ENCODE measurements around the gene UXS1. TPM values are rescaled to one million over a fixed set of nuclear protein-coding genes. Genes with fewer than 3 reads are reported as not detected.

The UXS1 gene
- total RNA-seq, 1 donor from 2014 or later, result 49.2 TPM

DNA sequence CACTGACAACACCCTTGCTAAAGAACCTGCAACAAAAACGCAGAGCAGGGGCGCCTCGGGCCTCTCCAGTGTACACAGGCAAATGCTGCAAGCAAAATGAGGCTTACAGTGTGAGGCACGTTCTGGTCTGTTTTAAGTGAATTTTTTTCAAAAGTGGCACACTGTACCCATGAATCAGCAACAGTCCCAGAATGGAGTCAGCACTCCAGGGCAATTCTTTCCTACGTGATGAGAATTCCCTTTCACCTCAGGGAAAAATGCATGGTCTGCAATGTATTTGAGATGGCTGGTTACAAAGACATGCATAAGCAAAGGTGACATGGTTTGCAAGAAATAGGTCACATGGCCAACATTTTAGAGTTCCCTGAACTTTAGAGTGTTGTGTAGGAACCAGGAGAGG, 94.4 kb downstream of the UXS1 start:
- no peak for FAIRE-seq
- no peaks in the 10 kb centered on the region for H3K9me3 Mint-ChIP-seq (ENCODE audit: unreplicated experiment)
- TF ChIP-seq, protein P1, sequence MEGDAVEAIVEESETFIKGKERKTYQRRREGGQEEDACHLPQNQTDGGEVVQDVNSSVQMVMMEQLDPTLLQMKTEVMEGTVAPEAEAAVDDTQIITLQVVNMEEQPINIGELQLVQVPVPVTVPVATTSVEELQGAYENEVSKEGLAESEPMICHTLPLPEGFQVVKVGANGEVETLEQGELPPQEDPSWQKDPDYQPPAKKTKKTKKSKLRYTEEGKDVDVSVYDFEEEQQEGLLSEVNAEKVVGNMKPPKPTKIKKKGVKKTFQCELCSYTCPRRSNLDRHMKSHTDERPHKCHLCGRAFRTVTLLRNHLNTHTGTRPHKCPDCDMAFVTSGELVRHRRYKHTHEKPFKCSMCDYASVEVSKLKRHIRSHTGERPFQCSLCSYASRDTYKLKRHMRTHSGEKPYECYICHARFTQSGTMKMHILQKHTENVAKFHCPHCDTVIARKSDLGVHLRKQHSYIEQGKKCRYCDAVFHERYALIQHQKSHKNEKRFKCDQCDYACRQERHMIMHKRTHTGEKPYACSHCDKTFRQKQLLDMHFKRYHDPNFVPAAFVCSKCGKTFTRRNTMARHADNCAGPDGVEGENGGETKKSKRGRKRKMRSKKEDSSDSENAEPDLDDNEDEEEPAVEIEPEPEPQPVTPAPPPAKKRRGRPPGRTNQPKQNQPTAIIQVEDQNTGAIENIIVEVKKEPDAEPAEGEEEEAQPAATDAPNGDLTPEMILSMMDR (IDR thresholded peaks at IDR 0.05; ENCODE audit: insufficient read depth, low read depth, low read length), result no peak
- TF ChIP-seq EZH2 (IDR thresholded peaks at IDR 0.05; ENCODE audit: insufficient read depth, low read length), result no peak
- H3K4me2 ChIP-seq (ENCODE audit: low read length), result no peak overlapping the region
- no peaks in the 10 kb centered on the region for H3K4me1 Mint-ChIP-seq (ENCODE audit: low read depth, unreplicated experiment)
- no peaks in the 10 kb centered on the region for H3K9me3 ChIP-seq (ENCODE audit: insufficient read depth, low read depth, low read length)
- no peak for DNase-seq (ENCODE audit: low read depth)
- no peak overlapping the region for H3K27ac ChIP-seq (ENCODE audit: low read depth, low read length)
- no peak overlapping the region for H2AFZ ChIP-seq (ENCODE audit: low read depth, low read length)
- H3K27ac Mint-ChIP-seq (ENCODE audit: unreplicated experiment), result no peak overlapping the region
- H3K9ac ChIP-seq (ENCODE audit: low read length), result no peak overlapping the region
- peaks cover 6% of the 10 kb centered on the region for H3K36me3 Mint-ChIP-seq (ENCODE audit: low read depth, unreplicated experiment)
- H4K20me1 ChIP-seq (ENCODE audit: insufficient read depth, low read length), result peaks cover 5% of the 10 kb centered on the region
- H3K79me2 ChIP-seq (ENCODE audit: insufficient read depth, low read length), result no peaks in the 10 kb centered on the region
- no peaks in the 10 kb centered on the region for H3K4me1 ChIP-seq (ENCODE audit: insufficient read depth, low read length)
- H3K27me3 ChIP-seq (ENCODE audit: insufficient read depth, low read length), result no peaks in the 10 kb centered on the region
- no peaks in the 10 kb centered on the region for H3K27me3 Mint-ChIP-seq (ENCODE audit: low read depth, unreplicated experiment)
- H3K4me3 Mint-ChIP-seq (ENCODE audit: unreplicated experiment), result no peak overlapping the region
- H3K36me3 ChIP-seq (ENCODE audit: insufficient read depth, low read length), result no peaks in the 10 kb centered on the region
- no peak overlapping the region for H3K4me3 ChIP-seq (ENCODE audit: insufficient read depth, low read depth, low read length)

DNA sequence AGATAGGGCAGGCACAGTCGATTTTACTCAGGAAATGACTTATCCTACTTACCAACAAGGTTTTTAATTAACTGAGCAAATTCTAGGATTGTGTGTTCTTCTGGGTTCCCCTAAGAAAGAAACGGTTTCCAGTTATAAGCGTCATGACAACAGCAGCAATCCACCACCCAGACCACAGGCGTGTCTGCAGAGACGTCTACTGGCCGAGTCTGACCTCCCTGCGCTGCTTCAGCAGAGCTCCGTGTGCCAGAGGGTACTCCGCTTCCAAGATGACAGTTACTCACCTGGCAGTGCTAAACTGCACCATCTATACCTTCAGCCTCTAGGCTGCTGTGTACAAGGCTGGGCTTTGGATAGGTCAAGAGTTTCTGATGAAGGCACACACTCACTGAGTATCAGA, 95.4 kb downstream of the UXS1 start:
- H3K9me3 Mint-ChIP-seq (ENCODE audit: unreplicated experiment), result no peaks in the 10 kb centered on the region
- no peak for FAIRE-seq
- TF ChIP-seq, protein P1 (IDR thresholded peaks at IDR 0.05; ENCODE audit: insufficient read depth, low read depth, low read length), result no peak
- no peak for TF ChIP-seq EZH2 (IDR thresholded peaks at IDR 0.05; ENCODE audit: insufficient read depth, low read length)

DNA sequence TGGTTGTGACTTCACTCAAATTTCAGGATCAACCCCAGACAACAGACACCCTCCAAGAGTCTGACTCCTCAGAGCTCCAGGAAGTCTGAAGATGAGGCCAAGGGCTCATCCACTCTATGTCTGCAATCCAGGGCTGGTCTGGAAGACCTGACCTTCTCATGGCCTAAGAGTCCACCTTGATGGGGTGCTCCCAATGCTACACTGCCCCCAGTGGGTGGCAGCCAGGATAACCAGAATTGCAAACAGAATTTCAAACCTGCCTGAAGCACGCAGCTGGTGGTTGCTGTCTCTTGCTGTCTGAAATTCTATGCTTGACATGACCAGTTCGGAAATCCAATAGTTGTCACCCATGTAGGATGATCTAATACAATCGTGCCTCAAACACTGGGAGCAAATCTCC, 96.0 kb downstream of the UXS1 start:
- Mint-ChIP-seq H3K36me3 (ENCODE audit: low read depth, unreplicated experiment) (peaks cover 9% of the 10 kb centered on the region), H3K27me3 (ENCODE audit: low read depth, unreplicated experiment) (no peaks in the 10 kb centered on the region), H3K27ac (ENCODE audit: unreplicated experiment) (no peak overlapping the region), H3K4me1 (ENCODE audit: low read depth, unreplicated experiment) (no peaks in the 10 kb centered on the region), H3K9me3 (ENCODE audit: unreplicated experiment) (no peaks in the 10 kb centered on the region), H3K4me3 (ENCODE audit: unreplicated experiment) (no peak overlapping the region)
- Histone ChIP-seq H3K4me1 (ENCODE audit: insufficient read depth, low read length) (no peaks in the 10 kb centered on the region), H2AFZ (ENCODE audit: low read depth, low read length) (no peak overlapping the region), H3K4me2 (ENCODE audit: low read length) (no peak overlapping the region), H3K4me3 (ENCODE audit: insufficient read depth, low read depth, low read length) (no peak overlapping the region), H3K9ac (ENCODE audit: low read length) (no peak overlapping the region), H4K20me1 (ENCODE audit: insufficient read depth, low read length) (no peaks in the 10 kb centered on the region), H3K79me2 (ENCODE audit: insufficient read depth, low read length) (no peaks in the 10 kb centered on the region), H3K36me3 (ENCODE audit: insufficient read depth, low read length) (no peaks in the 10 kb centered on the region), H3K27me3 (ENCODE audit: insufficient read depth, low read length) (no peaks in the 10 kb centered on the region), H3K9me3 (ENCODE audit: insufficient read depth, low read depth, low read length) (no peaks in the 10 kb centered on the region), H3K27ac (ENCODE audit: low read depth, low read length) (no peak overlapping the region)
- TF ChIP-seq, protein P1 (IDR thresholded peaks at IDR 0.05; ENCODE audit: insufficient read depth, low read depth, low read length), result peak; percentile 32
- no peak for TF ChIP-seq EZH2 (IDR thresholded peaks at IDR 0.05; ENCODE audit: insufficient read depth, low read length)
- FAIRE-seq (no peak), DNase-seq (ENCODE audit: low read depth) (no peak)

More for the DNA sequence above, 95.4 kb downstream of the UXS1 start:
- H3K27me3 ChIP-seq (ENCODE audit: insufficient read depth, low read length), result no peaks in the 10 kb centered on the region
- H3K79me2 ChIP-seq (ENCODE audit: insufficient read depth, low read length), result no peaks in the 10 kb centered on the region
- Mint-ChIP-seq H3K36me3 (ENCODE audit: low read depth, unreplicated experiment) (peaks cover 9% of the 10 kb centered on the region), H3K4me3 (ENCODE audit: unreplicated experiment) (no peak overlapping the region), H3K27me3 (ENCODE audit: low read depth, unreplicated experiment) (no peaks in the 10 kb centered on the region), H3K4me1 (ENCODE audit: low read depth, unreplicated experiment) (no peaks in the 10 kb centered on the region), H3K27ac (ENCODE audit: unreplicated experiment) (no peak overlapping the region)
- H3K9me3 ChIP-seq (ENCODE audit: insufficient read depth, low read depth, low read length), result no peaks in the 10 kb centered on the region
- no peak overlapping the region for H3K9ac ChIP-seq (ENCODE audit: low read length)
- H2AFZ ChIP-seq (ENCODE audit: low read depth, low read length), result no peak overlapping the region
- no peaks in the 10 kb centered on the region for H3K36me3 ChIP-seq (ENCODE audit: insufficient read depth, low read length)
- no peaks in the 10 kb centered on the region for H3K4me1 ChIP-seq (ENCODE audit: insufficient read depth, low read length)
- DNase-seq (ENCODE audit: low read depth), result no peak
- no peak overlapping the region for H3K4me3 ChIP-seq (ENCODE audit: insufficient read depth, low read depth, low read length)
- H4K20me1 ChIP-seq (ENCODE audit: insufficient read depth, low read length), result no peaks in the 10 kb centered on the region
- no peak overlapping the region for H3K27ac ChIP-seq (ENCODE audit: low read depth, low read length)
- H3K4me2 ChIP-seq (ENCODE audit: low read length), result no peak overlapping the region
